ENCODE data around the gene BEND3. TPM values are rescaled to one million over a fixed set of nuclear protein-coding genes. Genes with fewer than 3 reads are reported as not detected.

BEND3 gene
- total and polyA plus RNA-seq, 9 of the 15 experiments (the other 6 are each of a cell fraction or from before 2014, with no cell fraction given), result 0.64 to 8.4 (median 3.3) TPM

DNA sequence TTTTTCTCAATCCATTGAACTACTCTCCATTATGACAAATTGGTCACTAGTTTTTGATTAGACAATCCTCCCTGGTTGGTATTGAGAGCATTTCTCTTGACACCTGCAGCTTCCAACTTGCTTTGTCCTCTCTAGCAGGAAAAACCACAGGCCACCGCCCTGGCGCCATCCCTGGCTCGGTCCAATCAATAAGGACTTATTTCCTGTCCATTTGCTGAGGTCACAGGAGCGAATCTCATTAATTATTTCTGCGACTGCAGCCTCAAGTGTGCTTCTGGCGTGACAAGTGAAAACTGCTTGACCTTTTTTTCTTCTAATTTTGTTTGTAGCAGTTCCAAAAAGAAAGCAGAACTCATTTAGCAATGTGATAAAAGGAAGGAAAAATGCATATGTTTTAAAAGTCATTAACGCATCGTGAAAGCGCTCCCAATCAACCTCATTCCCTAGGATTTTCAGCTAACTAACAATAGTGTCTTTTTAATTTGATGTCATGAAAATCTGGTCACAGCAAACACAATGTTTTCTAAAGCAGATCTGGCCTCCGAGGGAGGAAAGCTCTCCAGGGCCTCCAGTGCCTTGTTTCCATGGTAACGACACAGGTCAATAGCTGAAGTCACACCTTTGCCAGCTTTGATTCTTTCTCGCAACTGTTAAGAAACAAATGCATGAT, 39.0 kb upstream of the BEND3 start:
- WGBS (ENCODE audit: insufficient coverage, low coverage, missing lambda C conversion rate), result 67% methylated on average over 12 of the region's 12 CpGs
- peak; percentile 89 for TF ChIP-seq RFX1 (IDR thresholded peaks at IDR 0.05)
- TF ChIP-seq BHLHE40 (IDR thresholded peaks at IDR 0.05; ENCODE audit: low read length), result no peak
- Histone ChIP-seq H4K20me1 (replicated peaks; ENCODE audit: control insufficient read depth, insufficient read depth, low read length) (no peaks in the 10 kb centered on the region), H3K27me3 (ENCODE audit: control insufficient read depth in 2 of 2, insufficient read depth in 2 of 2, low read length in 2 of 2) (no peaks in the 10 kb centered on the region), H3K4me1 (replicated peaks in 1 of 2; ENCODE audit: control insufficient read depth in 2 of 2, insufficient read depth in 2 of 2, low read length in 2 of 2) (no peaks in the 10 kb centered on the region), H3K4me3 (no peak overlapping the region), H3K27ac (ENCODE audit: extremely low read depth, low read depth, low read length) (no peak overlapping the region), H3K79me2 (ENCODE audit: control insufficient read depth, insufficient read depth, low read length) (no peaks in the 10 kb centered on the region), H3K36me3 (ENCODE audit: control insufficient read depth, insufficient read depth, low read length) (no peaks in the 10 kb centered on the region), H2AFZ (ENCODE audit: low read depth, low read length) (no peak overlapping the region), H3K9ac (ENCODE audit: insufficient read depth in 1 of 2, low read depth in 2 of 2, low read length in 2 of 2) (no peak overlapping the region), H3K4me2 (ENCODE audit: insufficient read depth, low read length) (no peak overlapping the region), H3K9me1 (ENCODE audit: control insufficient read depth, insufficient read depth, low read length) (no peaks in the 10 kb centered on the region), H3K9me3 (replicated peaks; ENCODE audit: control insufficient read depth, insufficient read depth, low read depth, low read length) (no peaks in the 10 kb centered on the region)
- ChIA-PET POLR2A (no interaction called here), CTCF (ENCODE audit: low intra/inter-chr PET ratio) (no interaction called here)
- FAIRE-seq (peak; percentile 11), ATAC-seq (no peak), DNase-seq (ENCODE audit: extremely low read depth in 1 of 4, low spot score in 3 of 4) (peak in 2 of 4 experiments; percentile 17 to 21)
- no TSS peak for BruUV-seq (replicated peaks)
- intact Hi-C loops (cut with micrococcal nuclease), result no loop called here
- in situ Hi-C loops (cut with MboI), result no loop called here

DNA sequence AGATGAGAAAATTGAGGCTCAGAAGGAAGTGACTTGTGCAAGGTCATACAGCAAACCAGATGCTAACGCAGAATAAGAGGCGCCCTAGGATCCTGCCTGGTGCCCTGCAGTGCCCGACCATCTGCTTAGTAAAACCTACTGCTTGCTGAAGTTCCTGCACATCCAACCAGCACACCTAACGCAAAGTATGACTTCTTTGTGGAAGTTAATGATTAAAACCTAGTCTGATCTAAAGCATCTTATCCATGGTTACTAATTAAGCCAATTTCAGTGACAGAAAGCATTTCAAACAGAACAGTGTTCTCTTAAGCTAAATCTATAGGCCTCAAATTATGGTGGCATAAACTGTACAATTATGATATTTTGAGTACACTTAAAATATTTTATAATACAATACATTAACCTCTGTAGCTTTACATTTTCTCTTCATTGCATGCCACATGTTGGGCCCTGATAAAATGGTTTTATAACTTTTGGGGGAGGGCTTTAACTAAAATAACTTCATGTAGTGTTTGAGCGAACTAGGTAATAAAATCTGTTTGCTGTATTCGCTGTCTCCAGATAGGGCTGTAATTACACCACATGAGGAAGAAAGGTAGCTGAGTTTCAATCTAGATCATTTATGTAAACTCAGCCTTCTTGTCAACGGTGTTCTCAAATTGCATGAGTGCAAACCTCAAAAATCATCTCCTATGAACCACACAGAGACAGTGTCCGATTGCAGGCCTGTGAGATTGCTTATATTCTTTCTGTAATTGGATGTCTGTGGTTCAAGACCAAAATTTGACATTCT, 37.5 kb upstream of the BEND3 start:
- H3K4me2 ChIP-seq (ENCODE audit: insufficient read depth, low read length), result no peak overlapping the region
- H3K79me2 ChIP-seq (ENCODE audit: control insufficient read depth, insufficient read depth, low read length), result no peaks in the 10 kb centered on the region
- no peak overlapping the region for H3K27ac ChIP-seq (ENCODE audit: extremely low read depth, low read depth, low read length)
- CTCF ChIA-PET (ENCODE audit: low intra/inter-chr PET ratio), result no interaction called here
- no peak overlapping the region for H3K9ac ChIP-seq (ENCODE audit: insufficient read depth in 1 of 2, low read depth in 2 of 2, low read length in 2 of 2)
- intact Hi-C loops (cut with micrococcal nuclease) (no loop called here), in situ Hi-C loops (cut with MboI) (no loop called here)
- no TSS peak for BruUV-seq (replicated peaks)
- H4K20me1 ChIP-seq (replicated peaks; ENCODE audit: control insufficient read depth, insufficient read depth, low read length), result no peaks in the 10 kb centered on the region
- H3K36me3 ChIP-seq (ENCODE audit: control insufficient read depth, insufficient read depth, low read length), result no peaks in the 10 kb centered on the region
- H3K27me3 ChIP-seq (ENCODE audit: control insufficient read depth in 2 of 2, insufficient read depth in 2 of 2, low read length in 2 of 2), result no peaks in the 10 kb centered on the region
- FAIRE-seq (no peak), DNase-seq (ENCODE audit: extremely low read depth in 1 of 4, low spot score in 3 of 4) (no peak), ATAC-seq (no peak)
- no peaks in the 10 kb centered on the region for H3K4me1 ChIP-seq (replicated peaks in 1 of 2; ENCODE audit: control insufficient read depth in 2 of 2, insufficient read depth in 2 of 2, low read length in 2 of 2)
- H3K4me3 ChIP-seq, result no peak overlapping the region
- H3K9me3 ChIP-seq (replicated peaks; ENCODE audit: control insufficient read depth, insufficient read depth, low read depth, low read length), result no peaks in the 10 kb centered on the region
- H2AFZ ChIP-seq (ENCODE audit: low read depth, low read length), result no peak overlapping the region
- H3K9me1 ChIP-seq (ENCODE audit: control insufficient read depth, insufficient read depth, low read length), result no peaks in the 10 kb centered on the region
- POLR2A ChIA-PET, result interaction anchor here (0.6 to 0.7 kb wide), 2 partner anchors 38 to 495 kb away, joined by 3 read pairs; no protein-coding TSS in a partner anchor
- 47% methylated on average over 8 of the region's 8 CpGs for WGBS (ENCODE audit: insufficient coverage, low coverage, missing lambda C conversion rate)
- TF ChIP-seq, protein P1, sequence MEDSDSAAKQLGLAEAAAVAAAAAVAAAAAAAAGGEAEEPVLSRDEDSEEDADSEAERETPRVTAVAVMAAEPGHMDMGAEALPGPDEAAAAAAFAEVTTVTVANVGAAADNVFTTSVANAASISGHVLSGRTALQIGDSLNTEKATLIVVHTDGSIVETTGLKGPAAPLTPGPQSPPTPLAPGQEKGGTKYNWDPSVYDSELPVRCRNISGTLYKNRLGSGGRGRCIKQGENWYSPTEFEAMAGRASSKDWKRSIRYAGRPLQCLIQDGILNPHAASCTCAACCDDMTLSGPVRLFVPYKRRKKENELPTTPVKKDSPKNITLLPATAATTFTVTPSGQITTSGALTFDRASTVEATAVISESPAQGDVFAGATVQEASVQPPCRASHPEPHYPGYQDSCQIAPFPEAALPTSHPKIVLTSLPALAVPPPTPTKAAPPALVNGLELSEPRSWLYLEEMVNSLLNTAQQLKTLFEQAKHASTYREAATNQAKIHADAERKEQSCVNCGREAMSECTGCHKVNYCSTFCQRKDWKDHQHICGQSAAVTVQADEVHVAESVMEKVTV (CRISPR knock-in tag; IDR thresholded peaks at IDR 0.05), result no peak
- TF ChIP-seq, protein P2, sequence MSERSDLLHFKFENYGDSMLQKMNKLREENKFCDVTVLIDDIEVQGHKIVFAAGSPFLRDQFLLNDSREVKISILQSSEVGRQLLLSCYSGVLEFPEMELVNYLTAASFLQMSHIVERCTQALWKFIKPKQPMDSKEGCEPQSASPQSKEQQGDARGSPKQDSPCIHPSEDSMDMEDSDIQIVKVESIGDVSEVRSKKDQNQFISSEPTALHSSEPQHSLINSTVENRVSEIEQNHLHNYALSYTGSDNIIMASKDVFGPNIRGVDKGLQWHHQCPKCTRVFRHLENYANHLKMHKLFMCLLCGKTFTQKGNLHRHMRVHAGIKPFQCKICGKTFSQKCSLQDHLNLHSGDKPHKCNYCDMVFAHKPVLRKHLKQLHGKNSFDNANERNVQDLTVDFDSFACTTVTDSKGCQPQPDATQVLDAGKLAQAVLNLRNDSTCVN (CRISPR knock-in tag; IDR thresholded peaks at IDR 0.05), result no peak
- TF ChIP-seq HDAC2 (IDR thresholded peaks at IDR 0.05) (no peak), HDGF (IDR thresholded peaks at IDR 0.05) (no peak), NEUROD1 (IDR thresholded peaks at IDR 0.05; ENCODE audit: borderline replicate concordance, low read depth, low read length, partially characterized antibody) (no peak), ZNF75A (CRISPR knock-in tag; IDR thresholded peaks at IDR 0.05) (no peak), PHF8 (IDR thresholded peaks at IDR 0.05; ENCODE audit: borderline replicate concordance, low read length) (no peak)
- TF ChIP-seq, protein P3, sequence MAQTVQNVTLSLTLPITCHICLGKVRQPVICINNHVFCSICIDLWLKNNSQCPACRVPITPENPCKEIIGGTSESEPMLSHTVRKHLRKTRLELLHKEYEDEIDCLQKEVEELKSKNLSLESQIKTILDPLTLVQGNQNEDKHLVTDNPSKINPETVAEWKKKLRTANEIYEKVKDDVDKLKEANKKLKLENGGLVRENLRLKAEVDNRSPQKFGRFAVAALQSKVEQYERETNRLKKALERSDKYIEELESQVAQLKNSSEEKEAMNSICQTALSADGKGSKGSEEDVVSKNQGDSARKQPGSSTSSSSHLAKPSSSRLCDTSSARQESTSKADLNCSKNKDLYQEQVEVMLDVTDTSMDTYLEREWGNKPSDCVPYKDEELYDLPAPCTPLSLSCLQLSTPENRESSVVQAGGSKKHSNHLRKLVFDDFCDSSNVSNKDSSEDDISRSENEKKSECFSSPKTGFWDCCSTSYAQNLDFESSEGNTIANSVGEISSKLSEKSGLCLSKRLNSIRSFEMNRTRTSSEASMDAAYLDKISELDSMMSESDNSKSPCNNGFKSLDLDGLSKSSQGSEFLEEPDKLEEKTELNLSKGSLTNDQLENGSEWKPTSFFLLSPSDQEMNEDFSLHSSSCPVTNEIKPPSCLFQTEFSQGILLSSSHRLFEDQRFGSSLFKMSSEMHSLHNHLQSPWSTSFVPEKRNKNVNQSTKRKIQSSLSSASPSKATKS (CRISPR knock-in tag; IDR thresholded peaks at IDR 0.05), result no peak
